Measurements from ENCODE around the gene RND2.

GRCh38 chr17:42997390-42997983 lies 27.5 kb upstream of the RND2 start:
- TF ChIP-seq CTCF (conservative IDR thresholded peaks at IDR 0.05 in 1 of 2, IDR thresholded peaks at IDR 0.05 in 1 of 2; ENCODE audit: low read depth in 1 of 2, low read length in 2 of 2) (no peak), EZH2 (IDR thresholded peaks at IDR 0.05; ENCODE audit: low read length, missing control alignments) (no peak)
